NOMO-1 treated with dmso at 0.1 percent for 144 hours (cell line): ENCODE measurements around the gene FGFR4.
A peak's percentile ranks its signal among the peaks of the same experiment; 100 is the strongest.

Experiments
- DNase-seq: peaks from one replicate; lab custom pipeline; 2025; ENCODE audit not compliant: unreplicated experiment; lab: John Stamatoyannopoulos, UW

Gene FGFR4

DNA sequence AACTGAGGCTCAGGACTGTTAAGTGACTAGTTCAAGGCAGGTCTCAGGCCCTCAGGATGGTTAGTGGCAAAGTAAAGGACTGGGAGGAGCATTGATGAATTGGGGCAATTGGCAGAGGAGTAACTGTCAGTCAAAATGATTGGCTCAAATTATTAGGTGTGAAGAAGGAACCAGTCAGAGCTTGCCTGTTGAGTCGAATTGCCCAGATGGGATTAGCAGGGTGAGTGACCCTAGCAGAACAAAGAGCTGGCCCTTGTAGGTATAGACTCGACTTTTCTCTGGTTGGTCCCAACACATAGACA, 44.3 kb downstream of the FGFR4 start:
- no peak for DNase-seq

DNA sequence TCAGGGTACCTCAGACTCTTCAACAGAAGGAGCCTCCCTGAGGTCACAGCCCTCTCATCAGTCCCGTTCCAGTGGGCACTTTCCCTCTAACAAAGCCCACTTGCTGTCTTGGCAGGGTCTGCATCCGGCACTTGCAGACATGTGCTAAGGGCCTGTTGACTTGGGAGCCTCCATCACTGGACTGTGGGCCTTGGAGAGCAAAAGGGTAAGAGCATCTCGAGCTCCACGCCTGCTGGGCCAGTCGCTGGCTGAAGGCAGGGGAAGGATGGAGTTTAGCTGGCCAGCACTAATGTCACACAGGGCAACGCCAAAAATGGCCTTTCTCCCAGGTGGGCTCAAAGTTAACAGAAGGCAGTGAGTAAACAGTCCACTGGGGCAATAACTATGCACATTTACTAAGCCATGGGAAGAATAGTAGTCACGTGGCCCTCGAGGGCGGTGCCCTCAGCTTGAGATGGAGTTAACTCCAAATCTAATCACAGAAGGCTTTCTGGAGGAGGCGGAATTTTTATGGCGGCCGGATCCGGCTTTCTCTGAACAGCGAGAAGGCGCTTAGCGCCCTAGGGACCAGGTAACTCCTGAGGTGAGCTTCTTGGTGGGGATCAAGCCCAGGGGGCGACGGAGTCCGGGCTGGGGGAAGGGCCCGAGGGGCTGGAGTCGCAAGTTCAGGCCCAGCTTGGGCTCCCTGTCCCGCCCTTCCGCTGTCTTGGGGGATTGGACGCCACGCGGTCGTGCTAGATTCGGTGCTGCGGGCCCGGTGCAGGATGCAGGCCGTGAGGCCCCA, 44.8 kb downstream of the FGFR4 start:
- DNase-seq: no peak

DNA sequence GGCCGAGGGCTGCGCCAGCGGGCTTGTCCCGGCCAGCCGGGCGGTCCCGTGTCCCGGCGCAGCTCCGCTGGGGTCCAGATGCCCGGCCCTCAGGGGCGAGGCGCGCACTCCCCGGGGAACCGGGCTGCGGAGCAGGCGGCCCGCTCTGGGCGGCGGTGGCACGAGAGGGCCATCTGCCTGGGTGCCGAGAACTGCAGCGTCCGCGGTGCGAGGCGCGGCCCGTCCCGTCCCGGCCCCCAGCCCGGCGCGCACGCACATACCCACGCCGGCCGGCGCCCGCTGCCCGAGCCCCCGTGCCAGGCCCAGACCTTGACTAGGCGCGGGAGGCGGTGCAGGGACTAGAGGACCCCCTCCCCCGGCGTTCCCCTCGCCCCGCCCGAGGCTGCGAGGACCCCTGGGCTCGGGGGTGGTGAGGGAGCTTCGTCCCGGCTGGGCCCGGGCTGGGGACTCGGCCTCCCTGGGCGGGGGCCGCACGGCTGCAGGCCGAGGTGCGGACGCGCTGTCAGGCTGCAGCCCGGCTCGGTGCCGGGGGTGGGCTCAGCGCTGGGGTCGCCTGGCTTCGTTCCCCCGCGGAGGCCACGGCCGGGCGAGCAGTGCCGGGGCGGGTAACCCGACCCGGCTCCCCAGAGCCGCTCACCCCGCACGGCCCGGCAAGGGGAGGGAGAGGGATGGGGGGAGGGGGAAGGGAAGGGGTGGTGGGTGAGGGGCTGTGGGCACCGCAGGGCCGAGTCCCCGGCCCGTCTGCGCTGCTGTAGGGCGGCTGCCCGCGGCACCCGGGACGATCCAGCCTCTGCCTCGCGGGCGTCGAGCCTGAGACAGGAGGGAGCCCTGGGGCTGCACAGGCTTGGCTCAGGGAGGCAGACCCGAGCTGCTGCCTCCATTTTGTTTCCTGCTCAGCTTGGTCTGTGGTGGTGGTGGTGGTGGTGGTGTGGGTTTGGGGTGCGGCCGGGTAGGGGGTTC, 45.7 kb downstream of the FGFR4 start:
- DNase-seq: no peak

DNA sequence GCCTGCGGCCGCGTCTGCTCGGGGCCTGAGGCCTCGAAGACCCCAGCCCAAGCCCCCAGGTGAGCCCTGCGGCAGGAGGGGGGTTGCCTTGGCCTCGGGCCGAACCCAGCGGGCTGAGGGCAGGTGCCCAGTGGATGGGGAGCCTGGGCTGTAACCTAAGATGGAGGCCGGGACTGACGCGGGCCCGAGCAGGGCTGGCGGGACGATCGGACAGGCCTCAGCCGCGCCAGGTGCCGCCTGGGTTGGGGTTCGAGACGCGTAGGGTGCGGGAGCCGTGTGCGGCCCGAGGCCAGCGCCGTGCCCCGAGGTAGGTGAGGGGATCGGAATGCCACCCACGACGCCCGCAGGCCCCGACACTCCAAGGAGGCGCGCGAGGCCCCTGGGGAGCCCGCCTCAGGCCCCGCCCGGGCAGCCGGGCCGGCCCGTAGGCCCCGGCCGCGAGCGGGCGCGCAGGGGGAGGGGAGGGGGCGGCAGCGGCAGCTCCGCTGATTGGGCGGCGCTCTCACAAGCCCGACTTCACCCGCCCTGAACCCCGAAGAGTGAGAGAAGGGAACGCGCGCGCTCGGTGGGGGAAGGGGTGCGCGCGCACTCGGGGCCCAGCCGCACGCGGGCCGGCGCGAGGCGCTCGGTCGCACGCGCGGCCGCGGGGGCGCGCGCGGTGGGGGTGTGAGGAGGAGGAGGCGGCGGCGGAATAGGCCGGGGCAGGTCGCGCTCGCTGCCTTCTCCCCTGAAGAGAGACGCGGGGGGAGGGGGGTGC, 46.6 kb downstream of the FGFR4 start, which contains the start of gene NSD1:
Gene NSD1 (plus strand): TSS at position 678 of the 757 bp plus-strand sequence. CDS start 1,331 bp downstream, outside the sequence.
- peak; percentile 66 for DNase-seq

DNA sequence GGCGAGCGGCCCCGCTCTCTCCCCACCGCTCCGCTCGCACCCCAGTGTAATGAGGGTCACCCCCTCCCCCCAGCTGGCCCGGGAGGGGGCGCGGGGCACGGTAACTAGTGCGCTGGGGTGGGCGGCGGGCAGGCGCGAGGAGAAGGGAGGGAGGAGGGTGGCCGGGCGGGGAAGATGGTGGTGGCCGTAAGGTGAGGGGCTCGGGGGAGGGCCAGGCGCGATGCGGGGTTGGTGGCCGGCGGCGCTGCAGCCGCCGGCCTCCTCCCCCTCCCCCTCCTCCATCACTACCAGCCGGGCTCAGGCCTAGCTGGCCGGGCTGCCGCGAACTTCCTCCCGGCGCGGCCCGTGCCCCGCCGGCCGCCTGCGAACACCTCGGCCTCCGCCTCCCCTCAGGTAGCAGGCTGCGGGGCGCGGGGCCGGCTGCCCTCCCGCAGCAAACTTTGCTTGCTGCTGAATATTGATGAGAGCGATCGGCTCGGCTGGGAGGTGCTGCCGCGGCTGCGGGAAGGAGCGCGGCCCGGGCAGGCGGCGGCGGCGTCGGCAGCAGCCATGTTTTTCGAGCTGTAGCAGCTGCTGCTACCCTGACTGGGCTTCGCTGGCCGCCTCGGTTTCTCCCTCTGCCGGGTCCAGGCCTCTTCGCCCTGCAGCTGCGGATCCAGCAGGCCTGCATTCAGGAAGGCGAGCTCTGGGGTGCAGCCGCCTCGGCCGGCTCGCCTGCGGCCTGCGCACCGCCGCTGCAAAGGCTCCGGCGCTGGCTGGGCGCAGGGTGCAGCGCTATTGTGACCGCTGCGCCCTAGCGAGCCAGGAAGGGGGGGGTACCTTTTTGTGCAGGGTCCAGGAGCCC, 47.4 kb downstream of the FGFR4 start:
- DNase-seq: peak; percentile 32

DNA sequence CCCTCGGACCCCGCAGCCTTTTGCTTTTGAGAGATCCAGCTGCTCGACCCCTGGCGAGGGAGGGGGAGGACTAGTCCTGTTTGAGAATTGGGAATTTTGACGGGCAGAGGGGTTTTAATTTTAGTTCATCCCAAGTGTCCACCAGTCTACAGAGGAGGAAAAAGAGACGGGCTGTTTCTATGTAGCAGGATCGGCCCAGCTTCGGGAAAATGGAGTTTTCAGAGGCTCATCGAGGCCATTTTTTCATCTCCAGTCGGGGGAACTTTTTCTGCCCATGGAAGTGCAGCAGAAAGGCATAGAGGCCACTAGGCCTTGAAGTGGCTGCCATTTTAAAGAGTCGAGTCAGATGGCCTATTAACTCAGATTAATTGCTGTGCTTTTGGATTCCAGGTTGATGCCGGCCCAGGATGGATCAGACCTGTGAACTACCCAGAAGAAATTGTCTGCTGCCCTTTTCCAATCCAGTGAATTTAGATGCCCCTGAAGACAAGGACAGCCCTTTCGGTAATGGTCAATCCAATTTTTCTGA, 48.0 kb downstream of the FGFR4 start:
- DNase-seq: no peak

DNA sequence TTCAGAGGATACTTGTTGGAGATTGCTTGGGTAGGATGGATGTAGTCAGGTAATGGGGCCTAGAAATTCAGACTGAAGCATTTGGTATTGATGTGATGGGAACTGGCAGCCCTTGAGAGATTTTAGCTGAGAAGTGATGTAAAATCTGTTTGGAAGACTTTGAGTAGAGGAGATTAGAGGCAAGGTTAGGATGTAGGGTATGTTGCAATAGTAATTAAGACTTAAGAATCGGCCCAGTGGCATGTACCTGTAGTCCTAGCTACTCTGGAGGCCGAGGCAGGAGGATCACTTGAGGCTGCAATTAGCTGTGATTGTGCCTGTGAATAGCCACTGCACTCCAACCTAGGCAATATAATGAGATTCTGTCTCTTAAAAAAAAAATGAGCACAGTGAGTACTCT, 53.6 kb downstream of the FGFR4 start:
- DNase-seq: no peak

DNA sequence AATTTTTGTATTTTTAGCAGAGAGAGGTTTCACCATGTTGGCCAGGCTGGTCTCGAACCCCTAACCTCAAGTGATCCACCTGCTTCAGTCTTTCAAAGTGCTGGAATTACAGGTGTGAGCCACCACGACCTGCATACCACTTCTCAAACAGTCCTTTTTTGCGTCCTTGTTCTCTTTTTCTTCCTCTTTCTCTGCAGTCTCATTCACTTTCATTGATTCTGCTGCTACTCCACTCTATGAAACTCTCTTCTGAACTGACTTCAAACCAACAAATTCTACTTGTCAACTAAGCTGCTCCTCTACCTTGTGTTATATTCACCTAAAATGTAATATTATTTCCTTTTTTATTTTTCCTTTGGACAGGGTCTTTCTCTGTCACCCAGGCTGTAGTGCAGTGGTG, 54.8 kb downstream of the FGFR4 start:
- no peak for DNase-seq

DNA sequence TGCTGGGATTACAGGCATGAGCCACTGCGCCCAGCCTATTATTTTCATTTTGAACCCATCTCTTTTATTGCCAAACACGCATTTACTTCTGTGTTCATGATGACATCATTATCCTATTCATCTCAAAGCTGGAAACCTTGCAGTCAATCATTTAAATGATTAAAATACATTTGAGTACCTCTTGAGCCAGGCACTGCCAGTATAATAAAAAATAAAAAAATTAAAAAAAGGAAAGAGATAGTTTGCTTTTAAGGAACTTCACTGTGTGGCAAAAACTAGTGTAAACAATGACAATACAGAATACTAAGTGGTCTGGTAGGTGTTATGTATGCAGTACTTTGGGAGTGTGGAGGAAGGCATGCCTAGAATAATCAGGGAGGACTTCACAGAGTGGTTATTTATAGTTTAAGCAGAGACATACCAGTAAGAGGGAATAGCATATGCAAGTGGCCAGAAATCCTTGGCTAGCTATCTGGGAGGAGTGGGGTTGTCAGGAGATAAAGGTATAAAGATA, 55.4 kb downstream of the FGFR4 start:
- DNase-seq: no peak

DNA sequence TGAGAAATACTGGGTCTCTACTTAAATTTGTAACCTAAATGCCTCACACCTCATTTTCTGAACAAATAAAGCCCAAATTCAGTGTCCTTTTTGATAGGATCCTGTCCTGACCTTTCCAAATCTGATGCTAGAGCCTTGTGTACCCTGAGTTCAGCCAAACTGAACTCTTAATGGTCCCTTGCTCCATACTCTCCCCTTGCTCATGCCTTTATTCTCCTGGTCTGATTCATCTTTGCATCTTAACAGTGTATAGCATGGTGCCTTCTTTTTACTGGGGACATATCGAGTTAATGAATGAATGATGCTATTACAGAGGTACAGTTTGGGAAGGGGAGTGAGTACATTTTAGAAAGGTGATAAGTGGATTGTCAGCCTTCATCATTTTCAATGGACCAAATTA, 56.1 kb downstream of the FGFR4 start:
- DNase-seq: no peak

DNA sequence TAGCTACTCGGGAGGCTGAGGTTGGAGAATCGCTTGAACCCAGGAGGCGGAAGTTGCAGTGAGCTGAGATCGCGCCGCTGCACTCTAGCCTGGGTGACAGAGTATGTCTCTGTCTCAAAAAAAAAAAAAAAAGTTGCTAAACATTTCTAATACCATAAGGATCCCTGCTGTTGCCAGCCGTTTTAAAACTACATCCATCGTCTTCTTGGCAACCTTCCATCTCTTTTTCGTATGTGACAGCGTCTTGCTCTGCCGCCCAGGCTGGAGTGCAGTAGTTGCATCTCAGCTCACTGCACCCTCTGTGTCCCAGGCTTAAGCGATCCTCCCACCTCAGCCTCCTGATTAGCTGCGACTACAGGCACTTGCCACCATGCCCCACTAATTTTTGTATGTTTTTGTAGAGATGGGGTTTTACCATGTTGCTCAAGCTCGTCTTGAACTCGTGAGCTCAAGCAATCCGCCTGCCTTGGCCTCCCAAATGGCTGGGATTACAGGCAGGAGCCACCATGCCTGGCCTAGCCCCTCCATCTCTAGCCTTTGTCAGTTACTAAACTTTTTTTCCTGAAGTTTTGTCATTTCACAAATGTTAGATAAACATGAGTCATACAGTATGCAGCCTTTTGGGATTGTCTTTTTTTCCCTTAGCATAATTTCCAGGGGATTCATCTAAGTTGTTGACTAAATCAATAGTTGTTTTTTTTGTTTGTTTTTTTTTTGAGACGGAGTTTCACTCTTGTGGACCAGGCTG, 60.4 kb downstream of the FGFR4 start:
- no peak for DNase-seq
